ENCODE measurements around the gene RTL10.

Gene RTL10

DNA sequence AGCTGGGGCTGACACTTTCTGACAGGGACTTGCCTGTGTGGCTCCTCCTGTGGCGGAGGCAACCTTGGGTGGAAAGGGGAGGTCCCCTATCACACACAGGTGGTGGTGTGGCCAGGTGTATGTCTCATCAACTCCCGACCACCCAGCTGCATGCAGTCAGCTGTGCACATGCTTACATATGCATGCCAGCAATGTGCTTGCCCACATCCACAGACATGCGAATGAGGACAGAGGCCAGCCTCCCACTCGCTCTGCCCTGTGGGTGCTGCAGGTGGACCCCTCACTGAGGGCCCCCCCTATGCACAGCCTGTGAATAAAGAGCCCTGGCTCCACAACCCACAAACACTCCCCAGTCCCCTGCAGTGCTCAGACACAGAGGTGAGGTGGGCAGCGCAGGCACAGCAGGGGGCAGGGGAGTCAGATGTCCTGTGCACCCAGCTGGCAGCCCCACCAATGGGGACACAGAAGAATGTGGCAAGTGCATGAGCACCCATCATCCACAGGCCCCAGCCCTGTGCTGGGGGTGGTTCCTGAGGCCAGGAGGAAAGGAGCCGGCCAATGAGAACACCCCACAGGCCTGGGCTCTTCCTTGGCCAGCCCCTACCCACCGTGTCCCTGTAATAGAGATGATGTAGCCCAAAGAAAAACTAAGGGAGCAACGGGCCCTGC is 9.5 kb downstream of the RTL10 start:
- DNase-seq (ENCODE audit: extremely low read depth, low read depth) = no peak
- TF ChIP-seq, protein P1, sequence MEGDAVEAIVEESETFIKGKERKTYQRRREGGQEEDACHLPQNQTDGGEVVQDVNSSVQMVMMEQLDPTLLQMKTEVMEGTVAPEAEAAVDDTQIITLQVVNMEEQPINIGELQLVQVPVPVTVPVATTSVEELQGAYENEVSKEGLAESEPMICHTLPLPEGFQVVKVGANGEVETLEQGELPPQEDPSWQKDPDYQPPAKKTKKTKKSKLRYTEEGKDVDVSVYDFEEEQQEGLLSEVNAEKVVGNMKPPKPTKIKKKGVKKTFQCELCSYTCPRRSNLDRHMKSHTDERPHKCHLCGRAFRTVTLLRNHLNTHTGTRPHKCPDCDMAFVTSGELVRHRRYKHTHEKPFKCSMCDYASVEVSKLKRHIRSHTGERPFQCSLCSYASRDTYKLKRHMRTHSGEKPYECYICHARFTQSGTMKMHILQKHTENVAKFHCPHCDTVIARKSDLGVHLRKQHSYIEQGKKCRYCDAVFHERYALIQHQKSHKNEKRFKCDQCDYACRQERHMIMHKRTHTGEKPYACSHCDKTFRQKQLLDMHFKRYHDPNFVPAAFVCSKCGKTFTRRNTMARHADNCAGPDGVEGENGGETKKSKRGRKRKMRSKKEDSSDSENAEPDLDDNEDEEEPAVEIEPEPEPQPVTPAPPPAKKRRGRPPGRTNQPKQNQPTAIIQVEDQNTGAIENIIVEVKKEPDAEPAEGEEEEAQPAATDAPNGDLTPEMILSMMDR (IDR thresholded peaks at IDR 0.05; ENCODE audit: low read depth, low read length, missing control alignments) = no peak
- H3K4me3 ChIP-seq (replicated peaks; ENCODE audit: low read depth, low read length) = no peak overlapping the region

DNA sequence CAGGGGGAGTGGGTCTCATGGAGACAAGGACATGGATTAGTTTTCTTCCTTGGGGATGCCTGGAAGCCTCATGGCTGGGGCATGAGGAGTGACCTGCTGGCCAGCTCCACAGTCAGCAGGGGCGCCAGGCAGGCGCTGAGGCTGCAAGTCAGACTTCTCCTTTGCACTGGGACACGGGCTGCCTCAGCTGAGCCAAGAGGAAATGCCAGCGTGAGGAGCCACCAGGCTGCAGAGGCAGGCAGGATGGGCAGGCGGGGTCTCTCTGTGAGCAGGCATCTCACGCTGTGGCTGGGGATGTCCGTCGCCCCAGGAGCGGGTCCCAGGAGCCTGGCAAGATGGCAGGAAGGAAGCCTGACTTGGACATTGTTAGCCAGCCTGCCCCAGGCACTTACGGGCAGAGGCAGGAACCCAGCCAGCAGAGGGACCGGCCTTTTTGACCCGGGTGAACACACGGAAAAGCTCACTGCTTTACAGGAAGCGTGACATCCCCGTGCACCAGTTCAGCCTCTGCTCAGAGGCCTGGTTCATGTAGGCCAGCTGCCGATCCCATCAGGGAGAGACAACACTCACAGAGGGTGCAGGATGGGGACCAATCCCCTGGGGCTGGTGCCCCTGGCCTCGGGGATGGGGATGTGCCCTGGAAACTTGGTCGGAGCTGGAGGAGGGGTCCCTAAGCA is 10.2 kb downstream of the RTL10 start:
- H3K4me3 ChIP-seq (replicated peaks; ENCODE audit: low read depth, low read length) = no peak overlapping the region
- TF ChIP-seq, protein P1 (IDR thresholded peaks at IDR 0.05; ENCODE audit: low read depth, low read length, missing control alignments) = no peak
- no peak for DNase-seq (ENCODE audit: extremely low read depth, low read depth)

DNA sequence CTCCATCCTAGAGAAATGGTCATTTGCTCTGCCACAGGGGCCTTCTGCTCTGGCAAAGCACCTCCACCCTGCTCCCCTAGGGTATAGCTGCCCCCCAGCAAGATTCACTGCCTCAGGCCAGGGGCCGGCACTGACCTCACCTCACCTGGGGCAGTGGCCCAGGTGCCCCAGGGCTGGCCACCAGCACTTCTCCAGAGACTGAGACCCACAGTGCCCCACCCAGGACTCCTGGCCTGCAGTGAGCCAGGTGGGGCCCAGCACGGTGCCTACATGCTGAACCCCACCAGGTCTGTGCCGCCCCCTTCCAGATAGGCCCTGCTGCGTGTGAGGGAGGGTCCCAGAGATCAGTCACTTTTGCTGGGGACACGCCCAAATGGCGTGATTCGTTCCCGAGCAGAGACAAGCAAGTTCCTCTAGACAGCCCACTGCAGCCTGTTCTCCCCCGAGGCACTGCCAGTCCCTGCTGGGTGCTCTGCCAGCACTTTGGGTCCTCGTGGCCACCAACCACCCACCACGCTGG is 10.8 kb downstream of the RTL10 start:
- no peak overlapping the region for H3K4me3 ChIP-seq (replicated peaks; ENCODE audit: low read depth, low read length)
- TF ChIP-seq, protein P1 (IDR thresholded peaks at IDR 0.05; ENCODE audit: low read depth, low read length, missing control alignments) = no peak
- DNase-seq (ENCODE audit: extremely low read depth, low read depth) = no peak

DNA sequence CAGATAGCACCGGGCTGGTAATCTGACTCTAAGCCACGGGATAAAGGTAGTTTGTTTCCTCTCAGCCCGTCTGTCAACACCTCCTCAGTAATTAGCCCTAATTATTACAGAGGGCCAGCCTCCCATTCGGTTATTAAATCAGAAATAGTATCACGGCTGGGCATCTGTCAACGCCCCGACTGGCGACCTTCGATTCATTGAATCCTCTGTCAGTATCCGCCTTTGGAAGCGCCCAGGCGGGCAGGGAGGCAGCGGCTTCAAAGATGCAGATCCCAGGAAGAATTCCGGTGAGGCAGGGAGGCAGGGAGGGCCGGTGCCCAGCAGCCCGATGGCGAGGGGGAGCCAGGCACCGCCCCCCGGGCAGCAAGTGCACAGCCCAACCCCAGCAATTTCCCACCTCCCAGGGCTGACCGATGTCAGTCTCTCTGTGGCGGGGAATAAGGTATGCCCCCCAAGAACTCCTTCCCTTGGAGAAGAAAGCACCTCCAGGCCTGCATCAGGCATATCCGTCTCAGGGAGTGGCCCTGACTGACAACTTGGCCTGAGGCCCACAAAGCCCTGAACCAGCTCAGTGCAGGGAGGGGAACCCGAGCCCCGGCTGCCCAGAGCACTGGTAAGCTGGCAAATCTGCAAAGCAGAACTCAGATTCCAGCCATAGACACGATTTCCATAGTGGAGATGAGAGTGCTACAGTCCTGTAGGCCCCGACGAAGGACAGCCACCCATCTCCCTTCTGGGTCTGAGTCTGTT is 11.4 kb downstream of the RTL10 start:
- TF ChIP-seq, protein P1 (IDR thresholded peaks at IDR 0.05; ENCODE audit: low read depth, low read length, missing control alignments) = no peak
- DNase-seq (ENCODE audit: extremely low read depth, low read depth) = no peak
- H3K4me3 ChIP-seq (replicated peaks; ENCODE audit: low read depth, low read length) = no peak overlapping the region

DNA sequence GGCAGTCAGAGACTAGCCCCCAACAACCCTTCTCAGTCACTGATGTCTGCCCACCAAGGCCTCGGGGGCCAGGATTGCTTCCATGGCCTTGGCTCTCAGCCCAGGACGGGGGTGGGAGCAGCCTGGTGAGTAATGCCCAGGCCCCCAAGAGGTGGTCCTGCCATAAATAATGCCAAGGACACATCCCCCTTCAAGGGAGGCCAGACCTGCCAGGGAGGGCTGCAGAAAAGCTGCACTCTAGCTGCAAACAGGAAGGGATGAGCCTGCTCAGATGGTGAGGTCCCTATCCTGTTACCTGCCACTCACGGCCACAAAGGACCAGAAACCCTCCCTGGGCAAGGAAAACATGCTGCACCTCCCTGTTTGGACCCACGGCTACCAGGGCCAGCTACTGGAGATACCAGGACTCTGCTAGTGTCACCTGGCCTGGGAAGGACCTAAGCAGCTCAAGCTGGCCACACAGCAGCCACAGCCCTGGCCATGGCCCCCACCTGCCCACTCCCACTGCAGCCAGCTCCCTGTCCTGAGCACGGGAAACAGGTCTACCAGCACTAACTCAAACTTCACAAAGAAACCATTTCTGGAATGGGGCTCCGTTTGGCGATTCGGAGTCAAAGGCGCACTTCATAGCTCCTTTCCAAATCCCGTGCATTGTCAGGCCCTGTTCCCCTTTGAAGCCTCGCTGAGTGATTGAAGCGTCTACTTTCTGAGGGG is 12.1 kb downstream of the RTL10 start:
- TF ChIP-seq, protein P1 (IDR thresholded peaks at IDR 0.05; ENCODE audit: low read depth, low read length, missing control alignments) = no peak
- no peak overlapping the region for H3K4me3 ChIP-seq (replicated peaks; ENCODE audit: low read depth, low read length)
- no peak for DNase-seq (ENCODE audit: extremely low read depth, low read depth)

DNA sequence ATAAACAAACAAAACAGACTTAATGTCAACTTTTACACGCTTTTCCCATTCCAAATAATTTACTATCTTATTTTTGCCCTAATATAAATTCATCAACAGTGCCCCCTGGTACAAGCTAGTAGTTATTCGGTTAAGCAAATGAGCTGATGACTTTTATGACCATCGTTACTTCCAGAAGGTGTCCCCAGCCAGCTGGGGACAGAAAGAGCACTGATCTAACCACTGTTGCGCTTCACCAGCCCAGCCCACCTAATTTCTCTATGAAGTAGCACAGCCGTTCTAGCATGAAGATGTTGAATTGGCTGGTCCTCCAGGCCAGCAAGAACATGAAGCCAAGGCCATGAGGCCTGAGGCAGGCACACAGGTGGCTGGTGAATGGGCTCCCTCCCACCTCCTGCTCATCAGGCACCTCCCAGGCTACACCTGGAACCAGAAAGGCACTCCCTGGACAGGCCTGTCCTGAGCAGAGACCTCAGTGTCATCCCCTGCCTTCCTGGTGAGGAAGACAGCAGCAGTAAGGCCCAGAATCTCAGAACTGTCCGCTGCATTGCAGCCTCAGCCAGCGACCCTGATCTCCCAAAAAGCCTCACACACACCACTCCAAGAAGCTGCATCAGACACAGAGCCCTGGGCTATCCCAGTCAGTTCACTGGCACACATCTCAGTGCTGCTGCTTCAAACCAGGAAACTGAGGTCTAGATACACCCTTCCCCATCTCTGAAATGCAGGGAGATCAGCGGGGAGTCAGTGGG is 12.9 kb downstream of the RTL10 start:
- TF ChIP-seq, protein P1 (IDR thresholded peaks at IDR 0.05; ENCODE audit: low read depth, low read length, missing control alignments) = no peak
- no peak for DNase-seq (ENCODE audit: extremely low read depth, low read depth)
- H3K4me3 ChIP-seq (replicated peaks; ENCODE audit: low read depth, low read length) = no peak overlapping the region
